Mesothelial cell of epicardium (in vitro differentiated cells): Measurements from ENCODE around the gene TRAPPC2L. TPM values are rescaled to one million over a fixed set of nuclear protein-coding genes. Genes with fewer than 3 reads are reported as not detected.

Experiments used
- DNase-seq, 2 experiments: peaks; one replicate each; pipeline ENCODE4 v3.0.0; 2021; ENCODE audit warnings: low spot score in 2 of 2; ENCODE audit not compliant: unreplicated experiment in 2 of 2
- H3K27ac Mint-ChIP-seq: 2 replicates; pipeline ENCODE4 v1.8.0; 2021; ENCODE audit warnings: mixed read lengths
- H3K27me3 Mint-ChIP-seq: 2 replicates; pipeline ENCODE4 v1.8.0; 2021; ENCODE audit warnings: low read depth, mixed read lengths
- H3K36me3 Mint-ChIP-seq: 2 replicates; pipeline ENCODE4 v1.8.0; 2021; ENCODE audit warnings: mixed read lengths
- H3K4me1 Mint-ChIP-seq: 2 replicates; pipeline ENCODE4 v1.8.0; 2021; ENCODE audit warnings: mixed read lengths
- H3K4me3 Mint-ChIP-seq: 2 replicates; pipeline ENCODE4 v1.8.0; 2021; ENCODE audit warnings: mild to moderate bottlenecking, moderate library complexity, mixed read lengths
- H3K9me3 Mint-ChIP-seq: 2 replicates; pipeline ENCODE4 v1.8.0; 2021; ENCODE audit warnings: mixed read lengths
- total RNA-seq: library from RNA; stranded (reverse); gene quantifications from 3 replicates; pipeline ENCODE4 v1.2.1, GENCODE V29; 2021
- TF ChIP-seq, protein P1 (sequence below): fragments of 200-600 bp; sonication (generic); IDR thresholded peaks from one replicate; pipeline ENCODE4 v1.5.0; 2021; ENCODE audit warnings: antibody characterized with exemption; ENCODE audit not compliant: unreplicated experiment

TRAPPC2L gene
- total RNA-seq, 1 donor from 2014 or later = 96.3 TPM

DNA sequence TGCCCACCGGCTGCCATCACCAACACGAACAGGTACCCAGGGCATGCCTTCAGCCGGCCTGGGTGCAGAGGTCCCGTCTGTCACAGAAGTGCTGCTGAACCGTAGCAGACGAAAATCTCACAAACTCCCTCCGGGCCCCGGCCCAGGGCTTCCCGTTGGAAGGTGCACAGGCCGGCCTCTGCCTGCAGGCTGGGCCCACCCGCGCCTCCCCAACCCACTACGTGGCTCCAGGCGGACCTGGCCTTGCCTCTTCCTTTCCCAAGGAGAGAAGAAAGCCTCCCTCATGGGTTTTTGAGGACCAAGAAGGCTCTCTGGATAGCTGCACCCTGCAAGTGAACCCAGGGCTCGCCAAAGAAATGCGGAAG is 55.0 kb downstream of the TRAPPC2L start:
- Mint-ChIP-seq H3K9me3 (no peaks in the 10 kb centered on the region), H3K27ac (no peak overlapping the region), H3K36me3 (no peaks in the 10 kb centered on the region), H3K4me1 (peaks cover 5% of the 10 kb centered on the region), H3K27me3 (no peaks in the 10 kb centered on the region), H3K4me3 (no peak overlapping the region)
- TF ChIP-seq, protein P1, sequence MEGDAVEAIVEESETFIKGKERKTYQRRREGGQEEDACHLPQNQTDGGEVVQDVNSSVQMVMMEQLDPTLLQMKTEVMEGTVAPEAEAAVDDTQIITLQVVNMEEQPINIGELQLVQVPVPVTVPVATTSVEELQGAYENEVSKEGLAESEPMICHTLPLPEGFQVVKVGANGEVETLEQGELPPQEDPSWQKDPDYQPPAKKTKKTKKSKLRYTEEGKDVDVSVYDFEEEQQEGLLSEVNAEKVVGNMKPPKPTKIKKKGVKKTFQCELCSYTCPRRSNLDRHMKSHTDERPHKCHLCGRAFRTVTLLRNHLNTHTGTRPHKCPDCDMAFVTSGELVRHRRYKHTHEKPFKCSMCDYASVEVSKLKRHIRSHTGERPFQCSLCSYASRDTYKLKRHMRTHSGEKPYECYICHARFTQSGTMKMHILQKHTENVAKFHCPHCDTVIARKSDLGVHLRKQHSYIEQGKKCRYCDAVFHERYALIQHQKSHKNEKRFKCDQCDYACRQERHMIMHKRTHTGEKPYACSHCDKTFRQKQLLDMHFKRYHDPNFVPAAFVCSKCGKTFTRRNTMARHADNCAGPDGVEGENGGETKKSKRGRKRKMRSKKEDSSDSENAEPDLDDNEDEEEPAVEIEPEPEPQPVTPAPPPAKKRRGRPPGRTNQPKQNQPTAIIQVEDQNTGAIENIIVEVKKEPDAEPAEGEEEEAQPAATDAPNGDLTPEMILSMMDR = no peak
- no peak for DNase-seq

Other genes with a start within 250 kb of the TRAPPC2L start
- gene IL17C, start 218.6 kb upstream of the TRAPPC2L start, total RNA-seq = 0.23 TPM in 1 of 3 replicates, not detected in the others
- gene CYBA, start 206.1 kb upstream of the TRAPPC2L start, total RNA-seq = 116 to 127 TPM (median 121 TPM) in 3 replicates
- 59.5 to 67.2 TPM (median 64.0 TPM) in 3 replicates for gene MVD, start 194.0 kb upstream of the TRAPPC2L start, total RNA-seq
- 0.29 to 0.69 TPM (median 0.43 TPM) in 3 replicates for gene SNAI3, start 170.6 kb upstream of the TRAPPC2L start, total RNA-seq
- gene RNF166, start 150.7 kb upstream of the TRAPPC2L start, total RNA-seq = 20.9 to 22.9 TPM (median 21.4 TPM) in 3 replicates
- 22.2 to 28.2 TPM (median 22.2 TPM) in 3 replicates for gene CTU2, start 150.6 kb upstream of the TRAPPC2L start, total RNA-seq
- 148 to 160 TPM (median 151 TPM) in 3 replicates for gene PIEZO1, start 71.9 kb upstream of the TRAPPC2L start, total RNA-seq
- gene CDT1, start 53.3 kb upstream of the TRAPPC2L start, total RNA-seq = 14.1 to 15.9 TPM (median 14.6 TPM) in 3 replicates
- gene APRT, start 45.2 kb upstream of the TRAPPC2L start, total RNA-seq = 95.9 to 99.2 TPM (median 96.2 TPM) in 3 replicates
- gene GALNS, start 180 bp upstream of the TRAPPC2L start, total RNA-seq = 41.3 to 44.7 TPM (median 42.4 TPM) in 3 replicates
- 0.22 to 0.41 TPM (median 0.40 TPM) in 3 replicates for gene PABPN1L, start 9.5 kb downstream of the TRAPPC2L start, total RNA-seq
- 10.1 to 11.5 TPM (median 10.1 TPM) in 3 replicates for gene CBFA2T3, start 120.1 kb downstream of the TRAPPC2L start, total RNA-seq
- 35.7 to 41.5 TPM (median 37.7 TPM) in 3 replicates for gene ACSF3, start 236.7 kb downstream of the TRAPPC2L start, total RNA-seq